Bone marrow (tissue), 2 donors: ENCODE data around the gene MYT1.

Experiments
- DNase-seq, 2 donors: peaks; one replicate each; lab custom pipeline; 2025; lab: John Stamatoyannopoulos, UW

Gene MYT1

DNA sequence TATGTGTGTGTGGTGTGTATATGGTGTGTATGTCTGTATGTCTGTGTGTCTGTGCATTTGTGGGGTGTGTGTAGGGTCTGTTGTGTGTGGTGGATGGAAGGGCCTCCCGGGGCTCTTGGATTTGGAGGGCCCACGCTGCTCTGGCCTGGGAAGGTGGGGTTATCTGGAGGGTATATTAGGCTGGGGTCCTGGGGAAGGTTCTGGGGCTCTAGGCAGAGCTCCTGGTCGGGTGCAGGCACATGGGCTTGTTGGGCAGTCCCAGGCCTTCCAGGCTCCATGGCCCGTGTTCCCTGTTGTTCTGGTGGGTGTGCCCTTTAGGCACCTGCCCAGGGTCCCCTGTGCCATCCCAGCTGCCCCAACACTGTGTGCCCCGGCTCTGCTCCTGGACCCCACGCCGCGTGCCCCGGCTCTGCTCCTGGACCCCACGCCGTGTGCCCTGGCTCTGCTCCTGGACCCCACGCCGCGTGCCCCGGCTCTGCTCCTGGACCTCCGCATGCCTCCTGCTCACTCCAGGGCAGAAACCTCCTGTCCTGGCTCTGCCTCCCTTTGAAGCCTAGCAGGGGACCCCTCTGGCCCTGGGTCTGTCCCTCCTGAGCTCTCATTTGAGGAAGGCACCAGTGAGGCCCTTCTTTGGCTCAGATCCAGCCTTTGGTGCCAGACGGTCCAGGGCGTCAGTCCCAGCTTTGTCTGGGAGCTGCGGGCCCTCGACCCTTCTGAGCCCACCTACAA is 10.2 kb upstream of the MYT1 start:
- no peak for DNase-seq

DNA sequence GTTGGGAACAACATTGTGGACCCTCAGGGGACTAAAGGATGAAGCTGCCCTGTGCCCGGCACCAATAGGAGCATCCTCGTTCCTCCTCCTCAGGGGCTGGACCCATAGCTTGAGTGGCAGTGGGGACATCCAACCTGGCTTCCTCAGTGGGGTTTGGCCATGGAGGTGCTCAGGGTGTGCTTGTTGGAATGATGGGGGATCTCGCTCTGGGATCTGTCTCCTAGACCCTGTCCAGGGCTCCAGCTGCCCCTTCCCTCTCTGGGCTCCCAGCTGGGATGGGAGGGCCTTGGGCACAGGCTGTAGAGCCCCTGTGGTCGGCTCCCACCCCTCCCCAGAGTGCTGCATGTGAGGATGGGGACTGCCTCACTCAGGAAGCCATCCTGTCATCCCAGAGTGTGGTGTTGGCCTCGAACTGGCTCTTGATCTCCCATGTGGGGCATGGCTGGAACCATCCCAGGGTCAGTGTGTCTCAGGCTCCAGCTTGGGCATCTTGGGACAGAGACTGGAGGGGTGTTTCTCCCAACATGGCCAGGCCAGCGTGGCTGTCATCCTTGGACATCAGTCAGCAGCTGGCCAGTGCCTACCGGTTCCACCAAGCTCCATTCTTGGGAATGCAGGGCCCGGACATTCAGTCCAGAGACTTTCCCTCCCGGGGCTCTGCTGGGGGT is 9.5 kb upstream of the MYT1 start:
- DNase-seq: no peak

DNA sequence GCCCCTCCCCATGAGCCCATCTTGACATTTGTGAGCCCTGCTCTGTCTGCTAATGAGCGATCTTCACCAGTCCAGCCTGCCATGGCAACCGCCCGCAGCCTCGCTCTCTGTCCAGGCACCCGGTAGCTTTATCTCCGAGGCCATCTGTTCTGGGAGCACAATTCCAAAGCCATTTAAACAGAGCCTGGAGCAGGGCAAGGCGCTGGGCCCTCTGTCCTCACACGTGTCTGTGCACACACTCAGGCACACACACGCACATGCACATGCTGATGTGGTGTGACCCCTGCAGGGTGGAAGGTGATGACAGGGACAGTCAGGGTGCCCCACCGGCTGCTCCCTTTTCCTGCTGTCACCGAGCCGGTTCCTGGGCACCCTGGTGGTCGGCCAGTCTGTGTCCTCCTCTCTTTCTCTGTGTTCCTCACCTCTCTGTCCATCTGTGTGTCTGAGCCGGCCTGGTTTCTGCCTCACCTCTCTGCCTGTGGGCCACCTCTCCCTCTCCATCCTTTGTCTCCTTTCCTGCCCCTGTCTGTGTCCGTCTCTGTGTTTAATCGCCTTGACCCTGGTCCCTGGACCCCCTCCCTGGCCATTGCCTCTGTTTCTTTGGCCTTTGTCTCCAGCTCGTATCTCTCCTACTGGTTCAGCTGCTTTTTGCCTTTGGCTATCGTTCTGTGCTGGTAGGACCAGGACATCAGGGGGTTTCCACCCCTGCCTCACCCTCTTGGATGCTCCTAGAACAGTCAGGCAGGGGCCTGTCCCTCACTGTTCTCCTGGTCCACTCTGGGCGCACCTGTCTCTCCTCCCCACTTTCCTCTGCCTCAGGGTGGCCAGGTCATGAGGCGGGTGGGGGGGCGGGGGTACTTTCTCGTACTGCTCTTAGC is 8.8 kb upstream of the MYT1 start:
- no peak for DNase-seq

DNA sequence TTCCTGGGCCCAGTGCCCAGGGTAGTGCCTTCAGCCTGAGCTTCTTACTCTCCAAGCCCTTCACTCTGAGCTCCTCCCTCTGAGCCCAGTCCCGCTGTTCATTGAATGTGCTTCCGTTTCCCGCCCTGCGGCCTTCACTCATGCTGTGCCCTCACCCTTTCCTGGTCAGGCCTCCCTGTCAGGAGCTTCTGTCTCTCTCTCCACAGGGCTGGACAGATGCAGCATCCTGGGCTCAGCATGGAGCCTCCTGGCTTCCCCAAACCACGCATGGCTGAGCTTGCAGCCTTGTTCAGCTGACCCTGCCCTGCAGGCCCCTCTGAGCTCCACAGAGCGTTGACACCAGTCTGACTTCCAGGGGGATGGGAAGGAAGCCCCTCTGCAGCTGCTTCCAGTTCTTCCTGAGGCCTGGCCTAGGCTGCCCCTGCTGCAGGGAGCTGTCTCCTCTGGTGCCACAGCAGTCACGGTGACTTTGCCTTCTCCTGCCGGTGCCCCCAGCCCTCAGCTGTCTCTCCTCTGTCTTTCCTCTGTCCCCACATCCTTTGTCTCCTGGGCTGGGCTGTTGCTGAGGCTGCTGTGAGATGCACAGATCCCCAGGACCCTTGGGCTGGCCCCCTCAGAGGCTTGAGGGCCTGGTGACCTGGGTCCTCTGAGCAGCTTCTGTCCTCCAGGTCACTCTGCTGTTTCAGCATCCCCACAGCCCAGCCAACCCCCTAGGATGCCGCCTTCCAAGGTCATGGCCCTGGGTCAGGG is 7.9 kb upstream of the MYT1 start:
- DNase-seq: no peak

DNA sequence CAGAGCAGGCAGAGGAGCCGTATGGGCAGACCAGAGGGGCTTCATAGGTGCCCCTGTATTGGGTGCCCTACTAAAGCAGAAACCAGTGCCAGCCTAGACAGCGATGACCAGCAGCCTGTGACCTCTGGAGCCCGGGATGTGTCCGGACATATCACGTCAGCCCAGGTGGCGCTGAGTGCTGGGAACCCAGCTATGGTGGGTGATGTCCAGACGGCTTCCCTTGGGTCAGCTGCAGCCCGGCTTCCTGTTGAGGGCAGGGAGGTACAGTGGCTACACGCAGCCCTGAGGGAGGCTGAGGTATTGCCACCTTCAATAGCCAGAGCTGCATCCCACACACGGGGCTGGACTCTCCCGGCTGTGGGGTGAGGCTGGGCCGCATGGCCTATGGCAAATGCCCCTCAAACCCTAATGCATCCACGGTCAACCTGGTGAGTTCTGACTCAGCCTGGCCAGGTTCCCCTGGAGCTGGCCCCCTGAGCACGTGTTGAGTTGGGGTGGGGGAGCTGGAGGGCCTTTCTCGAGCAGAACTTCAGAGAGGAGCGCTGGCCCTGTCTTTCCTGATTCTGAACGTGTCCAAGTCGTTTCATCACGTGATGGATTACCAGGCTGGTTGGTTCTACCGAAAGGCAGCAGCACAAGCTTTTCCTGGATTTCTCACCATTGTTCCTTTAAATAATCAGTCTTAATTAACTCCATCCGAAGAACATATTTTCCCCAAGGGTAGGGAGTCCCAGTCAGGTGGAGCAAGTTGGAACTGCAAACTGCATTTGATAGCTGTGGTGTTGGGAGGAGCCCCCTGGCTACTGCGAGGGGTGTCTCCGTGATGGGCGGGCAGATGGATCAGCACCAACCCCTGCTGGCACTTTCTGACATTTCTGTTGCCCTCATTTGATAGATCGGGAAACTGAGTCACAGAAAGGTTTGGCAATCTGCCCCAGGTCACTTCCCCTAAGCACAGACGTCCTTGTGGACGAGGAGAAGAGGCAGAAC is 7.1 kb upstream of the MYT1 start:
- DNase-seq: no peak

DNA sequence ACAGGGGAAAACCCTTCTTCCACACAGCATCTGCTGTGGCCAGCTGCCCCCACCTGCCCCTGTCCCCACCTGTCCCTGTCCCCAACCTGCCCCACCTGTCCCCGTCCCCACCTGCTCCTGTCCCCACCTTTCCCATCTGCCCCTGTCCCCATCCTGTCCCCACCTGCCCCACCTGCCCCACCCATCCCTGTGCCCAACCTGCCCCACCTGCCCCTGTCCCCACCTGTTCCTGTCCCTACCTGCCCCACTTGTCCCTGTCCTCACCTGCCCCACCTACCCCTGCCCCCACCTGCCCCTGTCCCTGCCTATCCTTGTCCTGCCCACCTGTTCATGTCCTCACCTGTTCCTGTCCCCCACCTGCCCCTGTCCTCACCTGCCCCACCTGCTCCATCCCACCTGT is 6.4 kb upstream of the MYT1 start:
- no peak for DNase-seq

DNA sequence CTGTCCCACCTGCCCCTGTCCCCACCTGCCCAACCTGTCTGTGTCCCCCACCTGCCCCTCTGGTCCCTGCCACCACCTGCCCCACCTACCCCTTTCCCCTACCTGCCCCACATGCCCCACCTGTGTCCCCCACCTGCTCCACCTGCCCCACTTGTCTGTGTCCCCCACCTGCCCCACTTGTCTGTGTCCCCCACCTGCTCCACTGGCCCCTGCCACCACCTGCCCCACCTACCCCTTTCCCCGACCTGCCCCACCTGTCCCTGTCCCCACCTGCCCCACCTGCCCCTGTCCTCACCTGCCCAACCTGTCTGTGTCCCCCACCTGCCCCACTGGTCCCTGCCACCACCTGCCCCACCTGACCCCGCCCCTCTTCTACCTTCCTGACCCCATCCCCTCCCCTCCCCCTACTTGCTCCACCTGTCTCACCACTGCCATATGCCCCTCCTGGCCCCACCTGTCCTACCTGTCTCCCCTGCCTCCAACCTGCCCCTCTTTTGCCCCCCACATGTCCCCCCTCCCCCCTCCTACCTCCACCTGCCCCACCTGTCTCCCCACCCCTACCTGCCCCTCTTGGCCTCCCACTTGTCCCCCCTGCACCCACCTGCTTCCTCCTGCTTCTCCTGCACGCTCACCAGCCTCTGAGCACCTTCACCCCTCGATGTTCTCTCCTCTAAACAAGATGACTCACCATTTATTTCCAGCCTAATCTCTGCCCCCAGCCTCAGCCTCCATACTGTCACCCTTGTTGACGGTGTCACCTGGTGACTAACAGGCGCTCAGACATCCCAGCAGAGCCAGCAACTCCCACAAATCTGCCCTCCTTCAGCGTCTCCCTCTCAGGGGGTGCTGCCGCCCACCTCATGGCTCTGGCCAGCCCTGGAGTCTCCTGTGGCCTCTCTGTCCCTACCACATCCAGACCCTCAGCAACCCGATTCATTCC is 5.6 kb upstream of the MYT1 start:
- no peak for DNase-seq

DNA sequence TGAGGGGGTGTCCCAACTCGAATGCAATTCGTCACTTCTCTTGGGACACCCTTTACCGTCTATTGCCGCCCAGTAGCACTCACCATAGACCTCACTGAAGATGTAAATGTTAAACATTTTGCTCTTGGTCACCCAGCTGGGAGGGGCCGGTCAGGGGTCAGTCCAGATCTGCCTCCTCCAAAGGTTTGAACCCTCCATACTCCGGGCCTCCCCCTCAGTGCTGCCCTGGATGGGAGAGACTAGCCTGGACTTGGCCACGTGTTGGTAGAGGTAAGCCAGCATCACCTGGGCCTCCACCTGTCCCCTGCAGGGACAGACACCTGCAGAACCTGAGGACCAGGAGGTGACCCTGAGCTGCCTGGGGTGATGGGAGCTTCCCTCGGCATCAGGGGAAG is 5.0 kb upstream of the MYT1 start:
- no peak for DNase-seq

DNA sequence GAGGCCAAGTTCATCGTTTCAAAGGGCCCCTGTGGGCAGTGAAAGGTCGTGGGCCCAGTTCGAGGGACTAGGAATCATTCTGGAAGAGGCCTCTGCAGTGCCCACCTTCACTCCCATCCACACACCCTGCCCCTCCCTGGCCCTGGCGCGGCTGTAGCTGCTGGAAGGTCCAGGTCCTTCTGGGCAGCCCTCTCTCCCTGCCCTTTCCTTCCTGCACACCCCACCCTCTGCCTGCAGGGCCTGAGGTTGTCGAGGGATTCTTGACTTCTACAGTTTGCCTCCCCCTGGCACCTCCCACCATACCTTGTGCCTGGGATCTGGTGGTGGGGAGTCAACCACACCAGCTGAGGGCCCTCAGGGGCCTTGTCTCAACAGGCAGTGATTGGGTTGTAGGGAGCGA is 4.5 kb upstream of the MYT1 start:
- DNase-seq: no peak

DNA sequence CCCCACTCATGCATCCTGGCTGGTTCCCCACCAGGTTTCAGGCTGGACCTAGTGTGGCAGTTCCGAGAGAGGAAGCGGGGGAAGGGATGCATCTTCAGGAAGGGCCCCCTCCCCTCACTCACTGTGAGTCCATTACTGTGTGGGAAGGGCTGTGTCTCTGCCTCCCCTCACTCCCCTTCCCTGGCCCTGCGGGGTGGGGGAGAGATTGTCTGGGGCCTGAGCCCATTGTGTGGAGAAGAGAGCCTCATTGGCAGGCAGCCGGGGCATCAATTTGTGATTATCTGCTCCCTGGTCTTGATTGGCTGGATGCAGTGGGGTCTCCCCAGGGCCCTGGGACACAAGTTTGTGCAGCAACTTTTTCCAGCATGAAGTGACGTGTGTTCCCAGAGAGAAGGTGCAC is 4.1 kb upstream of the MYT1 start:
- no peak for DNase-seq

DNA sequence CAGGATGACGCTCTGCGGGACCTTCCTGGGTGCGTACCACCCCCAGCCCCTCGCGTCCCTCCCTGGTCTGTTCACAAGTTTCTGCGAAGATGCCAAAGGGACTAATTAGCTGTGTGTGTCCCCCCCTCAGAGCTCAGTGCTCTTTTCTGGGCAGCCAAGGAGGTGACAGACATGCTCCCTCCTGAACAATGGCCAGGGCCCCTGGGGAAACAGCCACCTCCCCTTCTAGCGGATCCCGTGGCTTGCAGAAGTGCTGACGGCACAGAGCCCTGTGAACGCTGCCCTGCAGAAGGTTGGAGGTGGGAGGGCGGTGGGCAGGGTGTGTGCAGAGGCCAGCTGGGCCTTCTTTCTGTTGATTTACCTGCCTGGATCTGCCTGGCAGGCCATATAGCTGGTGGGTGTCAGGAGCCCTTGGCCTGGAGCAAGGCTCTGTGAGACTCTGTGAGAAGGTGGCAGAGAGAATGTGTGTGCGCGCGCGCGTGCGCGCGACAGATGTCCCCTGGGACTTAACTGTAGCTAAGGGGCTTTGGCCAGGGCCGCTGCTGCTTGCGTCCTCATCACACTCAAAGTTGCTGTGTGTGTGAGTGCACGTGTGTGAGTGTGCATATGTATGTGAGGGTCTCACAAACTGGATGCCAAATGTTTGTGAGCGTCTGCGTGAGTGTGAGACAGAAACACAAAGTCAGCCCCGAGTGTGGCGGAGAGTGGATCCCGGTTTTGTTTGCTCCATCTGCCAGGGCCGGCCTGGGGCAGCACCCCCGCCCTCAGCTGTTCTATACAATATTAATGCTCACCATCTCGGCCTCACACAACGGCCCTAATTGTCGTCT is 3.5 kb upstream of the MYT1 start:
- DNase-seq: no peak

DNA sequence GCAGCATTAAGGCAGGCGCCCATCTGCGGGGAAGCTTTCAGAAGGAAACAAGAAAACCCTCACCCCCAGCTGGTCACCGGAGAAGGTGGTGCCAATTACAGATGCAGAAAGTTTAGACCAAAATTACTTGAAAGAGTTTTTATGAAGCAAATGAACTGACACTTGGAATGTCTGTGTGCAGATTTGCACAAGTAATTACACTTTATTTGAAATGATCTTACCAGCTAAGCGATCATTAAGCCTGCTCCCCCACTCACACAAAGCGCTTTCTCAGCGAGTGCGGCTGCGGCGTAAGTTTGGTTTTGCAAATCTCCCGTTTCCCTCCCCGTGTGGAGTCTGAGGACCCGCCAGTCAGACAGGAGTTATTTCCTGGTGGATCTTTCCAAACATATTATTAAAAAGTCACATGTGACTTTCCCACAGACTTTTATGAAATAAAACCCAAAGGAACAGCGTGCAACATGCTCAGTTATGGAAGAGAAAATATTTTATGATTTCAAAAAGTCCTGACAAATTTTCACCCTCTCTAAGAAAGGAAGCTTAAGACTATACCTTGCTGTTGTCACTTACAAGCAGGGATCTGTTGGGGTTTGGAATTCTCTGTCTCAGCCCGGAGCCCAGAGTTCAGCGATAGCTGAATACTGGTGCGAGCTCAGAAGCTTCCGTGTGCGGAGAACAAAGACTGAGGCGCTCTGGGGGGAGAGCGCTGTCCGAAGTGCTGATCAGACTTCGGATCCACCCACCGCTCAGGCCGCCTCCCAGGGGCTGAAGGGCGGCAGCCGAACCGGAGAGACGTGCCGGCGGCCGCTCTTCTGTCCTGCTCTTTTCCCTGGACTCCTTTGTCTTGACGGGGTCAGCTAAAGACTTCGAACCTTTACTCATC is 2.7 kb upstream of the MYT1 start:
- no peak for DNase-seq

DNA sequence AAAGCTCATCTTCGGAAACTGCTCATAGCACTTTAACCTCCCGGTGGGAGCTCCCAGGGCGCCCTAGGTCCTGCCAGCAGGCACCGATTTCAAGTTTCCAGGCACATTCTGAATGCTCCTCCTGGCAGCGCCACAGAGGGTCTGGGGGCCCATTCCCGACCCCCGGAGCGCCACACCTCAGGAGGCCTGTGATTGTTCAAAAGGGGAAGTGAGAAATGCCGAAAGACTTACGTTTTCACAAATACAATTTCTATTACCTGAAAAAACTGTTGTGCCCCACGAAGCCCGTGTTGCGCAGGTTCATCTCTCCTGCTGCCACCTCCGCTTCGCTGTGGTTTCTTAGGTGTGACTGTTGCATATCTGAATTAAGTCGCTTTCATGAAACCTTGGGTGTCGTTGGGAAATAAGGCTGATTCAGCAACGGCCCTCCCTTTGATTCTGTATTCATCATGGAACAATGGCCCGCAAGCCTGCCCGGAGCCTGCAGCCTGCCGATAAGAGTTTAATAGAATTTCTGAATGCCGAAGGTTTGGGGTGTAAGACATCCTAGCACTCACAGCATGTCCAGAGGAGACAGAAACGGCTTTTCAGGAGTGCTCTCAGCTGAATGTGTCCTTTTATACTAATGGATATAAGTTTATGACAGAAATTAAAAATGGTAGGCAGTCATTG is 1.9 kb upstream of the MYT1 start:
- no peak for DNase-seq

DNA sequence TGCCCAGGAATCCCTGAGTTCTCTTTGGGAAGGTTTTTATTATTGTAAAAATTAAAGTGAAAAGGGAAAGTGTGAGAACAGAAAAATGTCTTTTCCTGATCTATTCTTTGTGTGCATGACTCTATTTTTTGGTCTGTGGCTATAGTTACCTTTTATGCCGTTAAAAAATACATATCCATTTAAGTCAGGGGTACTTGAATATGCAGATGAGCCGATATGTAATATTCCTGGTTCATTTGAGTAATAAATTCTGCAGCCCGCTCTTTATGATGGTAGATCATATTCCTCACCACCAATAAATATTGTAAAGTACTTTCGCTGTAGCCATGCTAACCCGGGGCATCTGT is 503 bp upstream of the MYT1 start:
- no peak for DNase-seq

DNA sequence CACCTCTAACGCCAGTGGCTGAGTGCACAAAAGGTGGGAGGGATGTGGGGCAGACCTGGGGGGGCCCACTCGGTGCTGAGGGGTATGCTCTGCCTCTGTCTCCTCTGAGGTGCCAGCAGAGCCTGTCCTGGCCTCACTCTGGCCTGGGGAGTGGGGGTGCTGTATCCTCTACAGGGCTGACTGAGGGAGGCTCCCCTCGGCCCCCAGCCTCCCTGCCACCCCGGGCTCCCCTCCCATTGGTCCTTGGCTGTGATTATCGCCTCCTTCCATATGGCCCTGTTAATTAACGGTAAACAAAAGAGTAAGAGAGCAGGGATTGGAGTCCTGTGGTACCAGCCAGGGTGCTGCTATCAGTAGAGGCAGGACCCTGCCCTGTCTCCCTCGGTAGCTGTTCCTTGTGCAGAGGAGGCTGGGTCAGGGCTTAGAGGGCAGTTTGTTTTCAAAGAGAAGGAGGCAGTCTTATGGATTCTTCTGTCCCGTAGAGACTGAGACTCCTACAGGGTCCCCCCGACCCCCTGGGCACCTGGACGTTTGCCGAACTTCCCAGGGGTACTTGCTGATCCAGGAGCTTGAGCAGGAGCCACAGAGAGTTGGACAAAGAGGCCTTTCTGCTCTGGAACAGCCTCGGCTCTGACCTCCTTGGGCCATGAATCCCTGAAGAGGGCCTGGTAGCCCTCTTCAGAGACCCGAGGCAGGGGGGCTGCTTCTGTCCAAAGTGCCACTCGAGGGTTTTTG is 1.8 kb downstream of the MYT1 start:
- DNase-seq: no peak

DNA sequence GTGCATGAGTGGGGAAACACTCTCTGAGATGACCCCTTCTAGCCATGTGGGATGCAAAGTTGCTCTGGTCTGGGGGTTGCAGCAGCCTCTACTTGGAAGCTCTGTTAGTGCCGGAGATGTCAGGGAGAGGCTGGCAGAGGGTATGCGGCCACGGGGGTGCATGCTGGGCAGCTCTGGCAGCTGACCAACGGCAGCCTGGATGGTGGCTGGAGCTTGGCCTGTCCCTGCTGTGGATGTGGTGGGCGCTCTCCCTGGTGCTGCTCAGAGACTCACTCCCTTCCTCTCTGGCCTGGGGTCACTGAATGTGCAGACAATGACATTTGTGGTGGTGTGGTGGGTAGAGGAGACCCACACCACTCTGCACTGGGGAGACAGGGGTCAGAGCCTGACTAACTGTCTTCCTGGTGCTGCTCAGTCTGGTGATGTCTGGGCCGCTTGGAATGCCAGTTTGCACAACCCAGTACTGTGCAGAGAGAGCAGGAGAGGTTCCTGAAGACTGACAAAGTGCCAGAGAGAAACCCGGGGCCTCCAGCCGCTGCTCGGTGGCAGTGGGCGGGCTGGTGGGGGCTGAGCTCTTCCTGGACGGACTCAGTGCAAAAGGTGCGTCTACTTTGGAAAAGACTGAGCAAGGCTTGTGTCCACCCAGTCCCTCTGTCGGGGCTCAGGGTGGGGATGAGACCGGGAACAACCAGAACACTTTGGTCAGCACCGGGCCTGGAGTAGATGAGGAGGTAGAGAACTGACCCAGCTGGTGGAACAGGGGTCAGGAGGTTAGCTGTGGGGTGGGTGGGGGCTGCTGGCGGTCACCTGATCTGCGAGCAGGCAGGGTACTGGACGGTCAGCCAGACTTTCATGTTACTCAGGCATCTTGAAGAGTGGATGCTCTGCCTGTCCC is 2.7 kb downstream of the MYT1 start:
- no peak for DNase-seq
